GM10266 (cell line): ENCODE results near the gene ATXN7.

Source experiments
- DNase-seq: peaks from one replicate; pipeline ENCODE4 v3.0.0; 2012; ENCODE audit errors: extremely low spot score
- TF ChIP-seq, protein P1 (sequence below): IDR thresholded peaks from 2 replicates; pipeline ENCODE4 v1.5.1; 2012; ENCODE audit warnings: mild to moderate bottlenecking, low read depth; ENCODE audit not compliant: control insufficient read depth, insufficient read depth; ENCODE audit errors: missing control alignments

Gene ATXN7

DNA sequence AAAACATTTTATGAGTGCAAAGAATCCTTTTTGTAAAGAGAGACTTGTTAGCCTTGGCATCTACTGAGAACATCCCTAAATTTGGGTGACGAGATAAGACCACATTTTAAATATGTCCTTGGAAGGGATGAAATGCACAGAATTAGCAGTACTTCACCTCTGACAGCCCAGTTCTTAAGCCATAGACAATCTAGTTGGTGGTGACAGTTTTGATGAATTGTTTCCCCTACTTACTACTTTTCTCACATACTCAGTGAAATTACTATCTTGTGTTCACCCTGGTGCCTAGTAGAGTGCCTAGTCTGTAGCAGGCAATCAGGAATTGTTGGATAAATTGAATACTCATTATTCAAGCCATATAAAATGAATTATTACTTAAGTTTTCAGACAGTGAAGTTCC, 45.1 kb downstream of the ATXN7 start:
- TF ChIP-seq, protein P1, sequence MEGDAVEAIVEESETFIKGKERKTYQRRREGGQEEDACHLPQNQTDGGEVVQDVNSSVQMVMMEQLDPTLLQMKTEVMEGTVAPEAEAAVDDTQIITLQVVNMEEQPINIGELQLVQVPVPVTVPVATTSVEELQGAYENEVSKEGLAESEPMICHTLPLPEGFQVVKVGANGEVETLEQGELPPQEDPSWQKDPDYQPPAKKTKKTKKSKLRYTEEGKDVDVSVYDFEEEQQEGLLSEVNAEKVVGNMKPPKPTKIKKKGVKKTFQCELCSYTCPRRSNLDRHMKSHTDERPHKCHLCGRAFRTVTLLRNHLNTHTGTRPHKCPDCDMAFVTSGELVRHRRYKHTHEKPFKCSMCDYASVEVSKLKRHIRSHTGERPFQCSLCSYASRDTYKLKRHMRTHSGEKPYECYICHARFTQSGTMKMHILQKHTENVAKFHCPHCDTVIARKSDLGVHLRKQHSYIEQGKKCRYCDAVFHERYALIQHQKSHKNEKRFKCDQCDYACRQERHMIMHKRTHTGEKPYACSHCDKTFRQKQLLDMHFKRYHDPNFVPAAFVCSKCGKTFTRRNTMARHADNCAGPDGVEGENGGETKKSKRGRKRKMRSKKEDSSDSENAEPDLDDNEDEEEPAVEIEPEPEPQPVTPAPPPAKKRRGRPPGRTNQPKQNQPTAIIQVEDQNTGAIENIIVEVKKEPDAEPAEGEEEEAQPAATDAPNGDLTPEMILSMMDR: no peak
- DNase-seq: no peak

DNA sequence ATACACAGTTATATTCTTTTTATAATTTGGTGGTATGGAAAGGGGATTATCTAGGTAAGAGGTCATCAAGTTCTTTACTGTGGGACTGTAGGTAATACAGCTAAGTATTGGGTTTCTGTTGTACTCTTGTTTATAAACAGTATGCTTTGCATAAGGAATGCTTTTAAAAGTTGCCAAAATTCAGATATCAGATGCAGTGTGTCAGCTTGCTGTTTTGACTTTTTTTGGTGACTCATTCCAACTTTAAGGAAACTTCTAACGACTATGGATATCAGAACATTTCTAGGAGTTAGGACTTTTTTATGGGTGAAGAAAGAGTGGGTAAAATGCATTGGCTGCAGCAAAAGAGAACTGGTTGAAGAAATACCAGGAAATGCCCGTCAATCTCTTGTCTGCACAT, 45.8 kb downstream of the ATXN7 start:
- TF ChIP-seq, protein P1: no peak
- DNase-seq: no peak

DNA sequence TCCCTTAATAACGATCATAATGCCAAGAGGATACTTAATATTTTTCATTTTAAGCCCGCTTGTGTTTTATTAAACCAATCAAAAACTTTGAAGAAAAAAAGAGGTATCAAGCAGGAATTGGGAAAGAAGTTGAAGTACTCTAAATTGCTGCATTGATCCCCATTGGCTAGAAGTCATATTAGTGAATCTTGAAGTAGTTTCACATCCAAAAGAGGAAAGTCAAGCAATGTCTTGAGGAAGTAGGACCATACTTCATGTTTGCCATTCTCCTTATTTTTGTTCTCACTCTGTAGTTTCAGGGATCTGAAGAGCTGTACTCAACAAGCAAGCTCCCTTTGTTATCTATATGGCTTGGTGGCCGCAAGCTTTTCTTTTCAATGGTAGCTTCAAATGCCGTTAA, 46.3 kb downstream of the ATXN7 start:
- no peak for DNase-seq

DNA sequence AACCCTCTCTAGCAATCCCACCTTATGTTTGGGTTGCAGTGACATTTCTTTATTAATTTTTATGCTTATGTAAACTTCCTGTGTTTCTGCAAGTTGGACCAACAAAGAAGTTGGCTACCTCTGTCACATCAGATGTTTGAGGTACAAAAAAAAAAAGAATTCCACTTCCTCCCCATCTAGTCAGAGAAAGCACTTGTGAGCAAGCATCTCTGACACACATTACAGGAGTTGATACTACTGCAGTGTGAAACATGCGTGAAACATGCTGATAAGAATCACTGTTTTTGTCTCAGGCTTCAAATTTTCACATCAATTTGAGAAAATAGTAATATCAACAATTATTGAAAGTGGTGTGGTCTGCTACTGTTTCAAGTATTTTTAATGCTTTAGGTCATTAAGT, 47.2 kb downstream of the ATXN7 start:
- DNase-seq: peak; percentile 45
- TF ChIP-seq, protein P1: no peak

More for the DNA sequence above, 46.3 kb downstream of the ATXN7 start:
- TF ChIP-seq, protein P1: no peak

DNA sequence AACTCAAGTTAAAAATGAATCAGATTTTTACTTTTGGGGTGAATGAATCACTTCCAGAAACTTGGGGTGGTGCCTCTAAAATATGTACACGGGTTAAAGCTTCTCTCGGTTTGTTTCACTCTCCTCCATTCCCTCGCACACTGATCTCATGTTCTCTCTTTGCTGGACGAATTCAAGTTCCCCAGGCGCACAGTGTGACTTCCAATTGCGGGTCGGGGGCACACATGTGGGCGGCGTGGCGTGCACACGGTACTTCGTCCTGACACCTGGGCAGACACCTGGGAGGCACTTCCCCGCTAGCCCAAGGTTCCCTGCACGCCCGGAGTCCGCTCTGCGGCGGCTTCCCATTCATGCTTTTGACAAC, 47.8 kb downstream of the ATXN7 start:
- peak; percentile 63 for DNase-seq
- TF ChIP-seq, protein P1: no peak

DNA sequence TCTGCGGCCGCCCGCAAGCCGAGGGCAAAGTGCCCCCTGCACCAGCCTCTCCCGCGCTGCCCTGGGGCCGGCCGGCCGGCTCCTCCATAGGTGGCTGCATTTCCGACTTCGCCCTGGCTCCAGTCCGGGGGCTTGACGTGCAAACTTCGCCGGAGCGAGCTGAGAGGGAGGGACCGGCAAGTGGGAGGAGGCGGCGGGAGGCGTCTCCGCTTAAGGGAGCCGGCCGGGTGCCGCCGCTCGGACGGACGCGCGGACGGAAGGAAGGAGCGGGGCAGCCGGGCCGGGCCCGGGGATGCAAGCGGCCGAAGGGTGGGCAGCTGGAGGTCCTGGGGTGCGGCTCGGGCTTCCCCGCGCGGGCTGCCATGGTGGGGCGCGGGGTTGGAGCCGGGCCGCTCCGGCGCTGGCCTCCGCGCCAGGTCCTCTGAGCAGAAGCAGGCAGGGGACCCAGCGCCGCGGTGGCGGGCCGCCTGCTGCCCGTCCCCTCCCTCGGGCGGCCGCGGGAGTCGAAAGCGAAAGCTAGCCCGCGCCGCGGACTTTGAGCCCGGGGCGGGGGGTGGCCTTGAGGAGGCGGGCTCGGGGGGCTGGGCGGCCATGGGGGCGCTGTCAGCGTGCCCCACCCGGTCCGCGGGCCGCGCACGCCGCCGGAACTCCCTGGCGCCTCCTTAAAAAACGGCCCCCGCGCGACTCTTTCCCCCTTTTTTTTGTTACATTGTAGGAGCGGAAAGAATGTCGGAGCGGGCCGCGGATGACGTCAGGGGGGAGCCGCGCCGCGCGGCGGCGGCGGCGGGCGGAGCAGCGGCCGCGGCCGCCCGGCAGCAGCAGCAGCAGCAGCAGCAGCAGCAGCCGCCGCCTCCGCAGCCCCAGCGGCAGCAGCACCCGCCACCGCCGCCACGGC, 48.5 kb downstream of the ATXN7 start, which contains the start of gene SCAANT1:
SCAANT1 (minus strand) TSS at position 511 of the 895 bp plus-strand sequence.
- peak; percentile 91 for DNase-seq
- TF ChIP-seq, protein P1: no peak
